COLO668 (cell line): ENCODE data around the gene ZNF296.
A peak's percentile ranks its signal among the peaks of the same experiment; 100 is the strongest.

Experiments used
- DNase-seq: peaks from one replicate; lab custom pipeline; 2025; ENCODE audit not compliant: unreplicated experiment; lab: John Stamatoyannopoulos, UW

Gene ZNF296

GRCh38 chr19:45087531-45087930 lies 11.3 kb upstream of the ZNF296 start:
- DNase-seq: no peak

- DNase-seq: no peak
Observed at GRCh38 chr19:45086480-45086879, 10.2 kb upstream of the ZNF296 start.

GRCh38 chr19:45082170-45082569 lies 5.9 kb upstream of the ZNF296 start:
- DNase-seq: no peak

- DNase-seq: peak; percentile 51
Observed at GRCh38 chr19:45079911-45080370, 3.7 kb upstream of the ZNF296 start.

- peak; percentile 89 for DNase-seq
Observed at GRCh38 chr19:45079063-45079910, 3.0 kb upstream of the ZNF296 start, which contains the start of gene GEMIN7. Gene GEMIN7, plus strand, starts transcription at chr19:45079260. Its CDS starts 10,855 bp downstream, at chr19:45090115.

GRCh38 chr19:45078390-45079062 lies 2.2 kb upstream of the ZNF296 start:
- DNase-seq: no peak

- DNase-seq: no peak
Observed at GRCh38 chr19:45076851-45077730, 813 bp upstream of the ZNF296 start.

GRCh38 chr19:45075301-45076028 lies 813 bp downstream of the ZNF296 start:
- DNase-seq: peak; percentile 74

GRCh38 chr19:45074744-45075300 lies 1.5 kb downstream of the ZNF296 start:
- DNase-seq: no peak

- no peak for DNase-seq
Observed at GRCh38 chr19:45071969-45072790, 4.1 kb downstream of the ZNF296 start.

- no peak for DNase-seq
Observed at GRCh38 chr19:45071545-45071938, 4.7 kb downstream of the ZNF296 start.

- no peak for DNase-seq
Observed at GRCh38 chr19:45070861-45071544, 5.3 kb downstream of the ZNF296 start.

- no peak for DNase-seq
Observed at GRCh38 chr19:45070214-45070613, 6.1 kb downstream of the ZNF296 start.

GRCh38 chr19:45069056-45069455 lies 7.2 kb downstream of the ZNF296 start:
- DNase-seq: no peak

GRCh38 chr19:45068041-45068440 lies 8.2 kb downstream of the ZNF296 start:
- no peak for DNase-seq

- DNase-seq: no peak
Observed at GRCh38 chr19:45066921-45067661, 9.2 kb downstream of the ZNF296 start.

- DNase-seq: no peak
Observed at GRCh38 chr19:45063851-45064801, 12.2 kb downstream of the ZNF296 start.
